Stimulated activated CD8-positive, alpha-beta memory T cell treated with anti-CD3 and anti-CD28 coated beads, Interleukin-12 subunit alpha, Interleukin-12 subunit beta, amount 100 ng/mL, for 24 hours (primary cell): ENCODE data around the gene ASH1L.

ENCODE experiments used
- DNase-seq: peaks from one replicate; pipeline ENCODE4 v3.0.0-alpha.2; 2020; ENCODE audit errors: extremely low read depth

The ASH1L gene

GRCh38 chr1:155327981-155328380 lies 234.6 kb downstream of the ASH1L start:
- no peak for DNase-seq

- DNase-seq = no peak
These were observed 236.0 kb downstream of the ASH1L start for GRCh38 chr1:155326631-155327037.

GRCh38 chr1:155326020-155326526 lies 236.5 kb downstream of the ASH1L start:
- DNase-seq = no peak

GRCh38 chr1:155325603-155325893 lies 237.1 kb downstream of the ASH1L start:
- DNase-seq = no peak

GRCh38 chr1:155324717-155325602 lies 237.6 kb downstream of the ASH1L start:
- DNase-seq = no peak

GRCh38 chr1:155324037-155324716 lies 238.4 kb downstream of the ASH1L start:
- DNase-seq = peak; percentile 88

GRCh38 chr1:155323729-155324036 lies 238.9 kb downstream of the ASH1L start:
- peak; percentile 52 for DNase-seq

GRCh38 chr1:155322953-155323728 lies 239.5 kb downstream of the ASH1L start:
- DNase-seq = peak; percentile 64

- DNase-seq = no peak
These were observed 240.0 kb downstream of the ASH1L start for GRCh38 chr1:155322571-155322952.

- no peak for DNase-seq
These were observed 240.7 kb downstream of the ASH1L start for GRCh38 chr1:155321639-155322503.

GRCh38 chr1:155320661-155321617 lies 241.7 kb downstream of the ASH1L start, which contains the start of gene RUSC1:
Gene RUSC1, plus strand, starts transcription at chr1:155320894. Its CDS starts 880 bp downstream, at chr1:155321774.
- DNase-seq = no peak

GRCh38 chr1:155320252-155320651 lies 242.4 kb downstream of the ASH1L start:
- DNase-seq = no peak

GRCh38 chr1:155319536-155319935 lies 243.1 kb downstream of the ASH1L start:
- no peak for DNase-seq

- no peak for DNase-seq
These were observed 244.5 kb downstream of the ASH1L start for GRCh38 chr1:155318082-155318481.

GRCh38 chr1:155316922-155317321 lies 245.7 kb downstream of the ASH1L start:
- no peak for DNase-seq

- no peak for DNase-seq
These were observed 249.3 kb downstream of the ASH1L start for GRCh38 chr1:155313261-155313660.

- no peak for DNase-seq
These were observed 253.1 kb downstream of the ASH1L start for GRCh38 chr1:155309423-155310021.

- peak; percentile 92 for DNase-seq
These were observed 253.8 kb downstream of the ASH1L start, which contains the start of gene FDPS for GRCh38 chr1:155308493-155309422. Gene FDPS, plus strand, starts transcription at chr1:155308866. Its CDS starts 924 bp downstream, at chr1:155309790.
